Natural killer cell (primary cell): Measurements from ENCODE around the gene MAX. TPM values are rescaled to one million over a fixed set of nuclear protein-coding genes. Genes with fewer than 3 reads are reported as not detected.

Source experiments
- ATAC-seq, 3 donors: fragments of 150-1000 bp in 2 of 3; fragments of 200-7000 bp in 1 of 3; cut with Tn5 transposase; 1 replicate in 1 of 3; 2 replicates in 2 of 3; pipeline ENCODE4 v1.10.0; 2021; ENCODE audit warnings: mild to moderate bottlenecking in 2 of 3, moderate library complexity in 2 of 3
- DNase-seq, 2 donors: peaks; one replicate each; pipeline versions ENCODE4 v3.0.0 to v3.0.0-alpha.2; 2013 to 2021; ENCODE audit warnings: mixed read lengths in 1 of 2
- H3K27ac ChIP-seq: one replicate; pipeline ENCODE4 v1.5.1; 2013; ENCODE audit warnings: mild to moderate bottlenecking, low read length
- H3K27me3 ChIP-seq: one replicate; pipeline ENCODE4 v1.6.1; 2013; ENCODE audit warnings: low read length; ENCODE audit not compliant: control insufficient read depth, insufficient read depth
- H3K36me3 ChIP-seq: one replicate; pipeline ENCODE4 v1.6.1; 2013; ENCODE audit warnings: low read length; ENCODE audit not compliant: control insufficient read depth, insufficient read depth
- H3K4me1 ChIP-seq: one replicate; pipeline ENCODE4 v1.6.1; 2013; ENCODE audit warnings: low read length; ENCODE audit not compliant: control insufficient read depth, insufficient read depth
- H3K4me3 ChIP-seq: one replicate; pipeline ENCODE4 v1.5.1; 2013; ENCODE audit warnings: low read length
- H3K9me3 ChIP-seq: one replicate; pipeline ENCODE4 v1.6.1; 2013; ENCODE audit warnings: low read length; ENCODE audit not compliant: control insufficient read depth, insufficient read depth
- H3K27ac Mint-ChIP-seq, 2 donors: one replicate each; pipeline ENCODE4 v1.8.0; 2022; ENCODE audit warnings: mild to moderate bottlenecking in 2 of 2, mixed read lengths in 2 of 2, moderate library complexity in 1 of 2
- H3K27me3 Mint-ChIP-seq, 2 donors: one replicate each; pipeline ENCODE4 v1.8.0; 2022; ENCODE audit warnings: low read depth in 2 of 2, mixed read lengths in 2 of 2
- H3K36me3 Mint-ChIP-seq: one replicate; pipeline ENCODE4 v1.8.0; 2022; ENCODE audit warnings: mixed read lengths
- H3K4me1 Mint-ChIP-seq, 2 donors: one replicate each; pipeline ENCODE4 v1.8.0; 2022; ENCODE audit warnings: mixed read lengths in 2 of 2
- H3K4me3 Mint-ChIP-seq: one replicate; pipeline ENCODE4 v1.8.0; 2022; ENCODE audit warnings: mild to moderate bottlenecking, moderate library complexity, mixed read lengths
- H3K9me3 Mint-ChIP-seq, 2 donors: one replicate each; pipeline ENCODE4 v1.8.0; 2022; ENCODE audit warnings: mixed read lengths in 2 of 2
- WGBS: methylation state at CpG from one replicate; pipeline ENCODE4 v1.1.7; 2013; ENCODE audit warnings: missing lambda C conversion rate; ENCODE audit not compliant: insufficient coverage; 5-methylcytosine and 5-hydroxymethylcytosine counted together
- intact Hi-C: fragments of 100-400 bp; cut with micrococcal nuclease; formaldehyde crosslinking; loops from one replicate; pipeline ENCODE4 v1.14.2; 2022
- total RNA-seq, 4 donors: library from RNA; stranded (reverse); fragments of 120-200 nt in 1 of 4; gene quantifications; one replicate each; pipeline versions ENCODE4 v1.2.3 to v1.2.4, GENCODE V29; 2013 to 2022
- TF ChIP-seq, protein P1 (sequence below): fragments of 200-600 bp; IDR thresholded peaks from one replicate; pipeline ENCODE4 v1.8.0; 2022; ENCODE audit warnings: antibody characterized with exemption

MAX gene
- total RNA-seq, 3 donors from 2014 or later (not counting 1 experiment from before 2014, with no cell fraction given): 162 to 208 (median 191) TPM

DNA sequence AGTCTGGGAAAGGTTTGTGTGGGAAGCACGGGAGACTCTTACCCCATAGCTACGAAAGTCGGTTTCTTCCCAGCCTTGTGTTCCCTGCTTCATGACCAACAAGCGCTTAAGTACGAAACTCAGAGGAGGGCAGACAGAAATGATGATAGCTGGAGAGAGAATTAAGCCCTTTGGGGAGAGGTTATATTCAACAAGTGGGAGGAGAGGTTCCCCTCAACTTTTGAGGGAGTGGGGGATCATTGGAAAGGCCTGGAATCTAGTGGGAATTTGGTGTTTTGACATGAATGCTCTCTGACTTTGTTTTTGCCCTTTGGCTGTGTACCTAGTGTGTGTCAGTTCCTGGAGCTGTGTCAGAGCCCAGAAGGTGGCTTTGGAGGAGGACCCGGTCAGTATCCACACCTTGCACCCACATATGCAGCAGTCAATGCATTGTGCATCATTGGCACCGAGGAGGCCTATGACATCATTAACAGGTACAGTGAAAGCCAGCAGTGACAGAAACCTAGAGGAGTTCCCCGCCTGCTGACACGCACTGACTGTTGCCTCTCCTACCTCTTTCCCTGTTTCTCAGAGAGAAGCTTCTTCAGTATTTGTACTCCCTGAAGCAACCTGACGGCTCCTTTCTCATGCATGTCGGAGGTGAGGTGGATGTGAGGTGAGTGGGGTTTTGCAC, 75.1 kb downstream of the MAX start:
- no peak overlapping the region for H3K4me3 Mint-ChIP-seq

DNA sequence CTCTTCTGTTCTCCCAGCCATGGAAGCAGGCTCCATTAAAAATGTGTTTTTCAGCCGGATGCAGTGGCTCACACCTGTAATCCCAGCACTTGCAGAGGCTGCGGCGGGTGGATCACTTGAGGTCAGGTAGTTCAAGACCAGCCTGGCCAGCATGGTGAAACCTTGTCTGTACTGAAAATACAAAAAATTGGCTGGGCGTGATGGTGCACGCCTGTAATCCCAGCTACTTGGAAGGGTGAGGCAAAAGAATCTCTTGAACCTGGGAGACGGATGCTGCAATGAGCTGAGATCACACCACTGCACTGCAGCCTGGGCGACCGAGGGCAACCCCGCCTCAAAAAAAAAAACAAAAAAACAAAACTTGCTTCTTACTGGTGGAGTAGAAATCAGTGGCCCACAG, 75.8 kb downstream of the MAX start:
- Mint-ChIP-seq H3K27ac (no peak overlapping the region), H3K9me3 (no peaks in the 10 kb centered on the region), H3K36me3 (no peaks in the 10 kb centered on the region), H3K27me3 (no peaks in the 10 kb centered on the region), H3K4me3 (no peak overlapping the region), H3K4me1 (no peaks in the 10 kb centered on the region)
- DNase-seq: no peak
- 97% methylated on average over 9 of the region's 9 CpGs for WGBS
- ATAC-seq: no peak
- H3K27me3 ChIP-seq: no peaks in the 10 kb centered on the region
- H3K4me3 ChIP-seq: no peak overlapping the region
- TF ChIP-seq, protein P1, sequence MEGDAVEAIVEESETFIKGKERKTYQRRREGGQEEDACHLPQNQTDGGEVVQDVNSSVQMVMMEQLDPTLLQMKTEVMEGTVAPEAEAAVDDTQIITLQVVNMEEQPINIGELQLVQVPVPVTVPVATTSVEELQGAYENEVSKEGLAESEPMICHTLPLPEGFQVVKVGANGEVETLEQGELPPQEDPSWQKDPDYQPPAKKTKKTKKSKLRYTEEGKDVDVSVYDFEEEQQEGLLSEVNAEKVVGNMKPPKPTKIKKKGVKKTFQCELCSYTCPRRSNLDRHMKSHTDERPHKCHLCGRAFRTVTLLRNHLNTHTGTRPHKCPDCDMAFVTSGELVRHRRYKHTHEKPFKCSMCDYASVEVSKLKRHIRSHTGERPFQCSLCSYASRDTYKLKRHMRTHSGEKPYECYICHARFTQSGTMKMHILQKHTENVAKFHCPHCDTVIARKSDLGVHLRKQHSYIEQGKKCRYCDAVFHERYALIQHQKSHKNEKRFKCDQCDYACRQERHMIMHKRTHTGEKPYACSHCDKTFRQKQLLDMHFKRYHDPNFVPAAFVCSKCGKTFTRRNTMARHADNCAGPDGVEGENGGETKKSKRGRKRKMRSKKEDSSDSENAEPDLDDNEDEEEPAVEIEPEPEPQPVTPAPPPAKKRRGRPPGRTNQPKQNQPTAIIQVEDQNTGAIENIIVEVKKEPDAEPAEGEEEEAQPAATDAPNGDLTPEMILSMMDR: no peak
- no peak overlapping the region for H3K27ac ChIP-seq
- H3K36me3 ChIP-seq: peaks cover 12% of the 10 kb centered on the region
- intact Hi-C loops: no loop called here
- no peaks in the 10 kb centered on the region for H3K9me3 ChIP-seq
- no peaks in the 10 kb centered on the region for H3K4me1 ChIP-seq

More for the DNA sequence above, 75.1 kb downstream of the MAX start:
- Histone ChIP-seq H3K4me3 (no peak overlapping the region), H3K36me3 (peaks cover 14% of the 10 kb centered on the region), H3K27ac (no peak overlapping the region), H3K27me3 (no peaks in the 10 kb centered on the region), H3K4me1 (no peaks in the 10 kb centered on the region), H3K9me3 (no peaks in the 10 kb centered on the region)
- Mint-ChIP-seq H3K27ac (no peak overlapping the region), H3K4me1 (no peaks in the 10 kb centered on the region), H3K36me3 (peaks cover 4% of the 10 kb centered on the region), H3K27me3 (no peaks in the 10 kb centered on the region), H3K9me3 (no peaks in the 10 kb centered on the region)
- intact Hi-C loops: no loop called here
- 97% methylated on average over 11 of the region's 11 CpGs for WGBS
- DNase-seq: no peak
- TF ChIP-seq, protein P1: no peak
- no peak for ATAC-seq

DNA sequence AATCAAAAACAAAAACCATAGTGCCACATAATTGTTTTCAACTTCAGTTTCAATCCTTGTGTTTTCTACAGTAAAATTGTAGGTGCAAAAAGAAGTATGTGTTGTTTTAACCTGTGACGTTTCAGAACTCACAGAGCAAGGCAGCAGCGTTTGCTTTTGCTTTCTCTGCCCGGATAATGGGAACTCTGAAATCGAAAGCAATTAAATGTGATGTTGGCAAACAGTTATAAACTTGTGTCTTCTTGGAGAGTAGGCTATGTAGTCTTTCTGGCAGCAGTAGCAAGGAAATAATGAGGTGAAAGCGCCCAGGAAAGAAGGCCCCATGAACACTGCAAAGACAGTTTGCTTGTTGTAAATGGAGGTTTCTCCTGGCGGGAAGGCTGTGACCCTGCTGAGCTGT, 76.5 kb downstream of the MAX start:
- Histone ChIP-seq H3K36me3 (peaks cover 12% of the 10 kb centered on the region), H3K27me3 (no peaks in the 10 kb centered on the region), H3K9me3 (no peaks in the 10 kb centered on the region), H3K4me3 (no peak overlapping the region), H3K4me1 (no peaks in the 10 kb centered on the region), H3K27ac (no peak overlapping the region)
- no peak for ATAC-seq
- intact Hi-C loops: no loop called here
- Mint-ChIP-seq H3K9me3 (no peaks in the 10 kb centered on the region), H3K4me3 (no peak overlapping the region), H3K4me1 (no peaks in the 10 kb centered on the region), H3K27me3 (no peaks in the 10 kb centered on the region), H3K27ac (no peak overlapping the region), H3K36me3 (no peaks in the 10 kb centered on the region)
- WGBS: 92% methylated on average over 6 of the region's 6 CpGs
- TF ChIP-seq, protein P1: no peak
- no peak for DNase-seq

Other genes starting within 250 kb of the MAX start
- gene SPTB, start 222.6 kb downstream of the MAX start, total RNA-seq: under 1 TPM; 0.07 to 0.59 (median 0.13) TPM
- gene CHURC1, start 188.1 kb downstream of the MAX start, total RNA-seq: 10 to 100 TPM; 56.1 to 65.5 (median 65.4) TPM
- gene GPX2, start 159.8 kb downstream of the MAX start, total RNA-seq: not detected
- gene RAB15, start 130.2 kb downstream of the MAX start, total RNA-seq: 1 to 10 TPM in 2 of 3 donors, under 1 TPM in 1; 0.82 to 3.2 (median 1.7) TPM
- 1 to 10 TPM; 4.0 to 8.7 (median 8.4) TPM for gene FNTB, start 115.6 kb downstream of the MAX start, total RNA-seq